Stimulated activated CD4-positive, alpha-beta T cell treated with anti-CD3 and anti-CD28 coated beads, Interleukin-15, amount 100 ng/mL, for 24 hours (primary cell): Measurements from ENCODE around the gene AZGP1.
"Not testable (repeated sequence)": the region's sequence is repeated elsewhere in the genome, so short reads cannot be mapped to it uniquely, and the experiment has no call there.

ENCODE experiments used
- DNase-seq: peaks from one replicate; pipeline ENCODE4 v3.0.0-alpha.2; 2020

The AZGP1 gene

DNA sequence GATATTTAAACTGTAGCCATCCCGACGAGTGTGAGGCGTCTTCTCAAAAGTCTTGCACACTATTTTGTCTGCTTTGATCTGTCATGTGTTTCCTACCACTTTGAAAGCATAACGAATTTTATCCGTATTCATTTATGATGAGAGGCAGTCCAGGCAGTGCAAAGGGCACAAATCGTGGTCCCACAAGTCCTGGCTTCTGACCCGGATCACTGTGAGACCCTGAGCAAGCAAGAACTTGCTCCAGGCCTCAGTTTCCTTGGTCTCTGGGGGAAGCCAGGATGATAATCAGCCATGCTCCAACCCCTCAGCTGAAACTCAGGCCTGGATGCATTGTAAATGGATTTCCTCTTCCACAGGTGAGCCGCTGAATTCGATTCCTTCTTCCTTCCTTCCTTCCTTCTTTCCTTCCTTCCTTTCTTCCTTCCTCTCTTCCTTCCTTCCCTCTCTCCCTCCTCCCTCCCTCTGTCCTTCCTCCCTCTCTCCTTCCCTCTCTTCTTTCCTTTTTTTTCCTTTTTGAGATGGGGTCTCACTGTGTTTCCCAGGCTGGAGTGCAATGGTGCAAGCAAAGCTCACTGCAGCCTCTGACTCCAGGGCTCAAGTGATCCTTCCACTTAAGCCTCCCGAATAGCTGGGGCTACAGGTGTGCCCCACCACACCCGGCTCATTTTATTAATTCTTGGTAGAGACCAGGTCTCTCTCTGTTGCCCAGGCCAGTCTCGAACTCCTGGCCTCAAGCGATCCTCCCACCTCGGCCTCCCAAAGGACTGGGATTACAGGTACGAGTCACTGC lies 21.1 kb upstream of the AZGP1 start:
- DNase-seq = no peak

DNA sequence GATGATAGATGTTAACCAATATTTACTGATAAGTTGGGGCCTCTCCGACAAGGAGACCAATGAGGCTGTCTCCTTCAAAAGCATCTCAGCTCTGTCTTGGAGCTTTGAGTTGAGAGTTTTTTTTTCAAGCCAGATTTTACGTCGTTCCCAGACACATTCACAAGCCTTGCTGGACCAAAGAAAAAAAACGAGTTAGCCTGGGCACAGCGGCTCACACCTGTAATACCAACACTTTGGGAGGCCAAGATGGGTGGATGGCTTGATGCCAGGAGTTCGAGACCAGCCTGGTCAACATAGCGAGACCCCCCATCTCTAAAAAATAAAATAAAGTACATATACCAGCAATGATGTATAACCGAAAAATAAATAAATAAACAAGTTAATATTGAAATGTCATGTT lies 19.0 kb upstream of the AZGP1 start:
- no peak for DNase-seq

DNA sequence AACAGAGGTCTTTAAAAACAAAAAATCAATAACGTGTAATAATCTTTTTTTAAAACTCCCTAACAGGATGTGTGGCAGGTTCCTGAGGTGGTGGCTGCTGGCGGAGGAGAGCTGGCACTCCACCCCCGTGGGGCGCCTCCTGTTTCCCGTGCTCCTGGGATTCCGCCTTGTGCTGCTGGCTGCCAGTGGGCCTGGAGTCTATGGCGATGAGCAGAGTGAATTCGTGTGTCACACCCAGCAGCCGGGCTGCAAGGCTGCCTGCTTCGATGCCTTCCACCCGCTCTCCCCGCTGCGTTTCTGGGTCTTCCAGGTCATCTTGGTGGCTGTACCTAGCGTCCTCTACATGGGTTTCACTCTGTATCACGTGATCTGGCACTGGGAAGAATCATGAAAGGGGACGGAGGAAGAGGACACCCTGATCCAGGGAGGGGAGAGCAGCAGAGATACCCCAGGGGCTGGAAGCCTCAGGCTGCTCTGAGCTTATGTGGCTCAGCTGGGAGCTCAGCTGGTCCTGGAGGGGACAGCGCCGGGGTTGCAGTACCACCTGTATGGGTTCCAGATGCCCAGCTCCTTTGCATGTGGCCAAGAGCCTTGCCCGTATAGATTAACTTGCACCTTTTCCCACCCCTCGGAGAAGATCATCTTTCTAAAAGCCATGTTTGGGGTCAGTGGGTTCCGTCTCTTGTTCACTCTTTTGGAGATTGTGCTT lies 16.7 kb upstream of the AZGP1 start:
- no peak for DNase-seq

DNA sequence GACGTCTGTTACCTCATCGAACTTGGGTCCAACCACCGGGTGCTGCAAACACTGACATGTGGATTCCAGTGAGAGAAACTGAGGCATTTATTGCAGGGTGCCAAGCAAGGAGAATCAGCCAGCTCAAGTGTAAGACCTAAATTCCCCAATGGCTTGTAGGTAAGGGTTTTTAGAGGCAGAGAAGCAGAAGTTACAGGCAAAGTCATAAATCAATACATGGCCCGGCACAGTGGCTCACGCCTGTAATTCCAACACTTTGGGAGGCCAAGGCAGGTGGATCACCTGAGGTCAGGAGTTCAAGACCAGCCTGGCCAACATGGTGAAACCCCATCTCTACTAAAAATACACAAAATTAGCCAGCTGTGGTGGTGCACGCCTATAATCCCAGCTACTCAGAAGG lies 15.7 kb upstream of the AZGP1 start:
- DNase-seq = not testable (repeated sequence)

DNA sequence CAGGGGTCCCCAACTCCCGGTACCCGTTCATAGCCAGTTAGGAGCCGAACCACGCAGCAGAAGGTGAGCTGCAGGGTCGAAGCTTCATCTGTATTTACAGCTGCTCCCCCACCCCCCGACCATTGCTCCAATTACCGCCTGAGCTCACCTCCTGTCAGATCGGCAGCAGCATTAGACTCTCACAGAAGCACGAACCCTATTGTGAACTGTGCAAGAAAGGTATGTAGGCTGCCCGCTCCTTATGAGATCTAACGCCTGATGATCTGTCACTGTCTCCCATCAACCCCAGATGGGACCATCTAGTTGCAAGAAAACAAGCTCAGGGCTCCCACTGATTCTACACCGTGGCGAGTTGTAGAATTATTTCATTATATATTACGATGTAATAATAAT lies 14.6 kb upstream of the AZGP1 start:
- no peak for DNase-seq

DNA sequence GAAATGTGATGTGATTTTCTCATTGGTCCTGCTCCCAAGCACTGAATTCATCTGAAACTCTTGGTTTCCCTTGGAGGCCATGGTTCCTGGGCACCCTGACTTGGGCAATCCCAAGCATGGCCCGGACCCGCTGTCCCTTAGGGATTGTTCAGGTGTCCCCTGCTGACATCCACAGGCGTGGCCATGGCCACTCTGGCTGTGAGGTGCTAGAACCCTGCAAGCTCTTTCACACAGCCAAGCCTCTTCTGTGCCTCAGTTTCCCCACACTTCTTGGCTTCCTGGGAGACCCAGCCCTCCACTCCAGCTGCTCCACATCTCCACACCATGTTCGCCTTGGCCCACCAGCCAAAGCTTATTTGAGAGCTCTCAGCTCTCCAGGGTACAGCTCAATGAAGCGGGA lies 12.0 kb upstream of the AZGP1 start:
- no peak for DNase-seq

DNA sequence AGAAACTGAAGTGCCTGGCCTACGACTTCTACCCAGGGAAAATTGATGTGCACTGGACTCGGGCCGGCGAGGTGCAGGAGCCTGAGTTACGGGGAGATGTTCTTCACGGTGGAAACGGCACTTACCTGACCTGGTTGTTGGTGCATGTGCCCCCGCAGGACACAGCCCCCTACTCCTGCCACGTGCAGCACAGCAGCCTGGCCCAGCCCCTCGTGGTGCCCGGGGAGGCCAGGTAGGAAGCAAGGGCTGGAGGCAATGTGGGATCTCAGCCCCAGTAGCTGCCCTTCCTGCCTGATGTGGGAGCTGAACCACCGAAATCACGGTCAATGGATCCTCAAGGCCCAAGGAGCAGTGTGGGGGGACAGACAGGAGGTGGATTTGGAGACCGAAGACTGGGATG lies 11.5 kb upstream of the AZGP1 start:
- DNase-seq = not testable (repeated sequence)

DNA sequence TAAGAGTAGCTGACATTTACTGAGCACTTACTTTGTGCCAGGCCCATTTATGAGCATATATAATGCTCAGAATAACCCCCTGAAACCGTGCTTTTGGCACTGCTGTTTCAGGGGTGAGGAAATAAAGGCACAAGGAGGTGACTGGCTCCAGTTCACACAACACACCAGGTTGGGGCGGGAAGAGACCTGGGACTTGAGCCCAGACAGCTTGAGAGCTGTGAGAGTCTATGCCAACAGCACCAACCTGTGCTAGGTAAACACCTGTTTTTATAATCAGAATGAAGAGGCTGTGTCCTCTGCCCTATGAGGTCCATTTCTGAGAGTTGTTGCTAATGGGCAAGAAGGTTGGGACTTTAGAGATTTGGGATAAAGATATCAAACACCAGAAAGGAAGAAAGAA lies 8.8 kb upstream of the AZGP1 start:
- no peak for DNase-seq

DNA sequence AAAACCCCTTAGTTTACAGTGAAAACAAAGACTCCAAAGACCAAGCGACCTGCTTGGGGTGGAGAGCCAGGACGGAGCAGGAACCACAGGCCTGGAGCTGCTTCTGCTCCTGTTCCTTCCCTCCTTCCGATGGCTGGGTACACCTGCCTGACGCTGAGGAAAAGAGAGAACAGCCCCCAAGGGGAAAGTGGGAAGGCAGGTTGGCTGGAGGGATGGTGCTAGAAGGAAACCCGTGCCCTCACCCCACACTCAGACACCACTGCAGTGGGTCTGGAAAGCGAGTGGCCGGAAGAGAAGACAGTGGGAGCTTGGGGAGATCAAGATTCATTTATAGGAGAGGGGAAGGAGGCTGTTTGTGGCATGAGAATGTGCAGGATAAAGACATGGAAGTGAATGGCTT lies 5.2 kb upstream of the AZGP1 start:
- not testable (repeated sequence) for DNase-seq

DNA sequence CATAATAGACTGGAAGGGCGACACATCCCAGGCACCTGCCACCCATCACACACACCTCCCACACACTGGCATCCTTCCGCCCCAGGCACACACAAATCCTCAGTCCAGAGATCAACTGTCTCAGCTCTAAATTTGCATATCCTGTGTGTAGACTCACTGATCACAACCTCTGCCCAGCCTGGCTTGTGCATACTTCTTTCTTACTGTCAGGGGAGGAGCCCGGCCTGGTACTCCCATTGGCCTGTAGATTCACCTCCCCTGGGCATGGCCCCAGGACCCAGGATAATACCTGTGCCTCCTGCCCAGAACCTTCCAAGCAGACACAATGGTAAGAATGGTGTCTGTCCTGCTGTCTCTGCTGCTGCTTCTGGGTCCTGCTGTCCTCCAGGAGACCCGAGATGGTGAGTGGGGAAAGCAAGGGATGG lies 4.6 kb upstream of the AZGP1 start:
- DNase-seq = not testable (repeated sequence)

DNA sequence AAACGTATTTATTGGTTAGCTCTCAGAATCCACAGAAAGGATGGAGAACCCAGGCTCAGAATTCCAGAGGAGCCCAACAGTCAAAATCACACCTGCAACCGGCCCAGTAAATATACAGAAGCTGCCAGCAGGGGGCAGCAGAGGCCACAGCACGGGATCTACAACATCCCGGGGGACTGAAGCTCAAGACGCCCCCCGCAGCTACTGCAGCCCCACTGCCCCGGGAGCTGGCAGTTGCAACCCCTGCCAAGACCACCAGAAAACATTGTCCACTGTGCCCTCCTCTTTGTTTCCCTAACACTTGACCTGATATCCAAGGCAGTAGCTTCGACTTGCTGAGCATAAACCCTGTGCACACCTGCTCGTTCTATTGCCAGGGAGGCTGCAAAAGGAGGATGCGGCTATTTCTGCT lies 4.0 kb upstream of the AZGP1 start:
- DNase-seq = peak; percentile 72

DNA sequence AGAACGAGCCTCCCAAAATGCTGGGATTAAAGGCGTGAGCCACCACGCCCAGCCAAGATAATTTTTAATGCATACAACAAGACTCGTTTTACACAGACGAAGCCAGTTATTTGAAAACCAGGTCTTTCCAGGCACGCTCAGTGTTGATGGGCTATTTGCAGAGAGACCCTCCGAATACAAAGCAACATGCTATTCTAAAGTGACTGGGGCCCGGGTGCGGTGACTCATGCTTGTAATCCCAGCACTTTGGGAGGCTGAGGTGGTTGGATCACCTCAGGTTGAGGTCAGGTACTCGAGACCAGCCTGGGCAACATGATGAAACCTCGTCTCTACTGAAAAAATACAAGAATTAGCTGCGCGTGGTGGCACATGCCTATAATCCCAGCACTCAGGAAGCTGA lies 795 bp upstream of the AZGP1 start:
- DNase-seq = no peak

DNA sequence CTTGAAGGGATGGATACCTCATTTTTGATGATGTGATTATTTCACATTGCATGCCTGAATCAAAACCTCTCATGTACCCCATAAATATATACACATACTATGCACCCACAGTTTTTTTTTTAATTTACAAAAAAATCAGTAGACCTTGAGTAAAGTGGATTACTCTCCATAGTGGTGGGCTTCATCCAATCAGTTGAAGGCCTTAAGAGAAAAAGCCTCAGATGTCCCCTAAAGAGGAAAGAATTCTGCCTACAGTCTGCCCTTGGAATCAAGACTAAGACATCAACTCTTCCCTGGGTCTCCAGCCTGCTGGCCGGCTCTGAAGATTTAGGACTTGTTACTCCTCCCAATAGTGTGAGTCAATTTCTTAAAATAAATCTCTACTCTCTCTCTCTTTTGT lies 1.1 kb downstream of the AZGP1 start:
- no peak for DNase-seq

DNA sequence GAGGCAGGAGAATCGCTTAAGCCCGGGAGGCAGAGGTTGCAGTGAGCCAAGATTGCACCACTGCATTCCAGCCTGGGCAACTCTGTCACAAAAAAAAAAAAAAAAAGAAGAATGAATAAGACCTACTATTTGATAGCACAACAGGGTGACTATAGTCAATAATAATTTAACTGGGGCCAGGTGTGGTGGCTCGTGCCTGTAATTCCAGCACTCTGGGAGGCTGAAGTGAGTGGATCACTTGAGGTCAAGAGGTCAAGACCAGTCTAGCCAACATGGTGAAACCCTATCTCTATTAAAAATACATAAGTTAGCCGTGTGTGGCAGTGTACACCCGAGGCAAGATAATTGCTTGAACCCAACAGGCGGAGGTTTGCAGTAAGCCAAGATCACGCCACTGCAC lies 2.0 kb downstream of the AZGP1 start:
- not testable (repeated sequence) for DNase-seq

DNA sequence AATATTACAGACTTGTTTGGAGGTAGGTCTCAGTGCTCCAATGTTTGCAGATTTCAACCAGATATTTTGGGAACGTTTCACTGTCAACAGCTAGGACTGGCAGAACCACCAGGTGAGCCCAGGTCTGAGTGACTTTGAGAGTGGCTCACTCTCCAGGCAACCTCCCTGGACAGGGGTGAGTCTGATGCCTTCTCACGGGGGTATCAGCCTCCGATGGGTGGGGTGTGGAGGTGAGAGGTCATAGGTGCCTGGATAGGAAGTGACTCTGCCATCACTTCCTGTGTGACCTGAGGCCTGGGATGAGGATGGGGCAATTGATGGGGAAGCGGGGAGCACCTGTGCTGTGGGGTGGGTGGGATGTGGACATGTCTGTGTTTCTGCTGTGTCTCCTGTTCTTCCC lies 4.6 kb downstream of the AZGP1 start:
- no peak for DNase-seq

DNA sequence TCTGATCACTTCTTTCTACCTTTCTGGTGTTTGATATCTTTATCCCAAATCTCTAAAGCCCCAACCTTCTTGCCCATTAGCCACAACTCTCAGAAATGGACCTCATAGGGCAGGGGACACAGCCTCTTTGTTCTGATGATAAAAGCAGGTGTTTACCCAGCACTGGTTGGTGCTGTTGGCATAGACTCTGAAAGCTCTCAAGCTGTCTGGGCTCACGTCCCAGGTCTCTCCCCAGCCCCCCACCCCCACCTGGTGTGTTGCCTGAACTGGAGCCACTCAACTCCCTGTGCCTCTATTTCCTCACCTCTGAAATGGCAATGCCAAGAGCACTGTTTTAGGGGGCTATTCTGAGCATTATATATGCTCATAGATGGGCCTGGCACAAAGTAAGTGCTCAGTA lies 6.0 kb downstream of the AZGP1 start:
- not testable (repeated sequence) for DNase-seq

DNA sequence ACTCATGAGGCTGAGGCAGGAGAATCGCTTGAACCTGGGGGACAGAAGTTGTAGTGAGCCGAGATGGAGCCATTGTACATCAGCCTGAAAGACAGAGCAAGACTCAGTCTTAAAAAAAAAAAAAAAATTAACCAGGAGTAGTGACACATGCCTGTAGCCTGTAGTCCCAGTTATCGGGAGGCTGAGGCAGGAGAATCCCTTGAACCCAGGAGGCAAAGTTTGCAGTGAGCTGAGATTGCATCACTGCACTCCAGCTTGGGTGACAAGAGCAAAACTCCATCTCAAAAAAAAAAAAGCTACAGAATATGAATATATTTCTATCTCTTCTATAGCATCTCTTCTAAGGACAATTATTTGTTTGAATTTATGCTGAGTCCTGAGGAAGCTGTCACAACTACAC lies 6.5 kb downstream of the AZGP1 start:
- no peak for DNase-seq

DNA sequence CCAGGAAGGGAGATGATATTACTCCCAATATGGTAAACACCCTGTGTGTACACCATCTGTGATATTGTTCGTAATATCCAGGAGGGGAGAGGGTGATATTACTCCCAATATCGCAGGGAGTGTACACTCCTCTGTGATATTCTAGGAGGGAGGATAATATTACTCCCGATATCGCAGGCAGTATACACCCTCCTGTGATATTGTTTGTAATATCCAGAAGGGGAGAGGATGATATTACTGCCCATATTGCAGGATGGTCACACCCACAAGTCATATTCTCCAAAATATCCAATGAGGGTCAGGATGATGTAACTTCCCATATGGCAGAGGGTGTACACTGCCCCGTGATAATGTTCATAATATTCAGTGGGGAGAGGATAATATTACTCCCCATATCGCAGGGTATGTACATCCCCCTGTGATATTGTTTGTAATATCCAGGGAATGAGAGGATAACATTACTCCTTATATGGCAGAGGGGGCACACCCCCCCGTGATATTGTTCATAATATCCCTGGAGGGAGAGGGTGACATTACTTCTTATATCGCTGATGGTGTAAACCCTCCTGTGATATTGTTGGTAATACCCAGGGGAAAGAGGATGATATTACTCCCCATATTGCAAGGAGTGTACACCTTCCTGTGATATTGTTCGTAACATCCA lies 17.1 kb downstream of the AZGP1 start:
- DNase-seq = no peak

DNA sequence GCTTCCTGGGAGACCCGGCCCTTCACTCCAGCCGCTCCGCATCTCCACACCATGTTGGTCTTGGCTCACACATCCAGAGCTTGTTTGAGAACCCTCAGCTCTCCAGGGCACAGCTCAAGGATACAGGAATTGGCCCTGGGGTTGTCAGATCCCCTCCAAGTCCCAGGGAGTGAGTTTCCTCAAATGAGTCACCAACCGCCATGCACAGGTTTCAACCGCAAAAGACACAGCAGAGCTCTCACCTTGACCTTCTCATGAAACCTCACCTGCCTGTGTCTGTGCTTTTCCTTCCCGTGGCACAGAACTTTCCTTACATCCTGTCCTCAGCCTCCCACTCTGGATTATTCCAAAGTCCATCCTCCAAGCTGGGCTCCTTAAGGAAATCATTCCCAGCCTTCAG lies 20.6 kb downstream of the AZGP1 start:
- no peak for DNase-seq

DNA sequence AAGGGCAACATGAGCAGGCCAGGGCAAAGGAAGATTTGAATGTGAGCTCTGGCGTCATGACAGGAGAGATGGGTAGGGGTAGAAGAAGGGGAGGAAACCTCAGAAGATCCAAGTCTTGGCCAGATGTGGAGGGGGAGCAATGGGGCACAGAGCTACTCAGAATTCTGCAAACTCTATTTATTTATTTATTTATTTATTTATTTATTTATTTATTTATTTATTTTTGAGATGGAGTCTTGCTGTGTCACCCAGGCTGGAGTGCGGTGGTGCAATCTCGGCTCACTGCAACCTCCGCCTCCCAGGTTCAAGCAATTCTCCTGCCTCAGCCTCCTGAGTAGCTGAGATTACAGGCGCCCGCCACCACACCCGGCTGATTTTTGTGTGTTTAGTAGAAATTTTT lies 21.2 kb downstream of the AZGP1 start:
- DNase-seq = not testable (repeated sequence)

DNA sequence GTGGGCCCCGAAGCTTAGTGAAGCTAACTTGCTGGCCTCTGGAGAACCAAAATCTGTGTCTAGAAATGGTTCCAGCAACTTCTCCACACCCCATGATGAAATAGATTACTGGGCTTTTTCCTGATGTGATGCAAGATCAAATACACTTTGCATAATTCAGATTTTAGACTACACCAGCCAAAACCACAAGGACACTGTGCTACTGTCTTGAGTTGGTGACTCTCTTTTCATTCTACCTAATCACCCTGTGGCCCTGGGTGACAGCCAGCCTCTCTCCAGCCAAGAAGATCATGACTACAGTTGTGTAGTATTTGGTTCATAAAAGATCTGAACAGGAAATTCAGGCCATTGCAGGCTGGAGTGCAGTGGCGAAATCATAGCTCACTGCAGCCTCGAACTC lies 22.2 kb downstream of the AZGP1 start:
- DNase-seq = no peak

DNA sequence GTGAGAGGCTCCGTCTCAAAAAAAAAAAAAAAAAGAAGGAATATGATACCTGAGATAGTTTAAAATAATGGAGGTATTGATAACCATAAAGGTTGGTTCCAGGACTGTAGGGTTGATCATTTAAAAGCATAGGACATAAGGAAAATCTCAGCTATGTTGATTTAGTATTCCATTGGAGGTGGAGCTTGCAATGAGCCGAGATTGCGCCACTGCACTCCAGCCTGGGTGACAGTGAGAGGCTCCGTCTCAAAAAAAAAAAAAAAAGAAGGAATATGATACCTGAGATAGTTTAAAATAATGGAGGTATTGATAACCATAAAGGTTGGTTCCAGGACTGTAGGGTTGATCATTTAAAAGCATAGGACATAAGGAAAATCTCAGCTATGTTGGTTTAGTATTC lies 23.2 kb downstream of the AZGP1 start:
- not testable (repeated sequence) for DNase-seq

DNA sequence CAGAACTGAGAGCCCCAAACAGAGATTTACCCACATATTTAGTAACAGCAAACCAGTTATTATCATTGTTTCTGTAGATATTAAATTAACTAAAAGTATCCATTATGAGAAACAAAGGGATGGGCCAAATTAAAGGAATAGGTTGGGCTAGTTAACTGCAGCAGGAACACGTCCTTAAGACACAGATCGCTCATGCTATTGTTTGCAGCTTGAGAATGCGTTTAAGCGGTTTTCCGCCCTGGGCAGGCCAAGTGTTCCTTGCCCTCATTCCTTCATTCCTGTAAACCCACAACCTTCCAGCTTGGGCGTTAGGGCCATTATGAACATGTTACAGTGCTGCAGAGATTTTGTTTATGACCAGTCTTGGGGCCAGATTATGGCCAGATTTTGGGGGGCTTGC lies 25.0 kb downstream of the AZGP1 start:
- DNase-seq = not testable (repeated sequence)

DNA sequence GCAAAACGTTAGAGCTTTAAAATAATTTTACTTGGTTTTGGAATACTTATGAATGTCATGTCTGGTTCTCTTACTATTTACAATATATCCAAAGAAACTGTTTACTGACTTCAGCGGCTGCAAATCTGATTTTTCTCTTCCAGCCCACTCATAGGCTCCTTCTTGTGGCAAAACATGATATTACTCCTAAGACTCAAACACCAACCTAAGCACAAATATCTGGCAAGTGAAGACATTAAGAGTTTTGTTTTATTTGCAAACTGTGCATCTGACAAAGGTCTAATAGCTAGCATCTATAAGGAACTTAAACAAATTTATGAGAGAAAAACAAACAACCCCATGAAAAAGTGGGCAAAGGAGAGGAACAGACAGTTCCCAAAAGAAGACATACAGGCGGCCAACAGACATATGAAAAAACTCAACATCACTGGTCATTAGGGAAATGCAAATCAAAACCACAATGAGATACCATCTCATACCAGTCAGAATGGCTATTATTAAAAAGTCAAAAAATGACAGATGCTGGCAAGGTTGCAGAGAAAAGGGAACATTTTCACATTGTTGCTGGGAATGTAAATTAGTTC lies 26.1 kb downstream of the AZGP1 start:
- DNase-seq = no peak
